ENCODE results near the gene RAB3IP.

DNA sequence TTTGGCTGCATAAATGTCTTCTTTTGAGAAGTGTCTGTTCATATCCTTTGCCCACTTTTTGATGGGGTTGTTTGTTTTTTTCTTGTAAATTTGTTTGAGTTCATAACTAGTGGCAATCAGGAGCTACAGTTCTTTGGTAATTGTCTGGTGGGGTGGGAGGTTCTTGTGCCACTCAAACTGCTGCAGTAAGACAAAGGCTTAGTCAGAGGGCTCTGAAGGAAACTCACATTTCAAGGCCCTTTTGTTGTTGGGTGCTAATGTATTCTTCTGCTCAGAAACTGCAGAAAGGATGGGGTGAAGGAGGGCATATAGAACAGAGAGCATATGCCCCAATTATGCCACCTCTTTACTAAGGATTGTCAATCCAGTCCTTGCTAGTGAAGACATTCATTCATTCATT is 108.3 kb downstream of the RAB3IP start:
- TF ChIP-seq, protein P1, sequence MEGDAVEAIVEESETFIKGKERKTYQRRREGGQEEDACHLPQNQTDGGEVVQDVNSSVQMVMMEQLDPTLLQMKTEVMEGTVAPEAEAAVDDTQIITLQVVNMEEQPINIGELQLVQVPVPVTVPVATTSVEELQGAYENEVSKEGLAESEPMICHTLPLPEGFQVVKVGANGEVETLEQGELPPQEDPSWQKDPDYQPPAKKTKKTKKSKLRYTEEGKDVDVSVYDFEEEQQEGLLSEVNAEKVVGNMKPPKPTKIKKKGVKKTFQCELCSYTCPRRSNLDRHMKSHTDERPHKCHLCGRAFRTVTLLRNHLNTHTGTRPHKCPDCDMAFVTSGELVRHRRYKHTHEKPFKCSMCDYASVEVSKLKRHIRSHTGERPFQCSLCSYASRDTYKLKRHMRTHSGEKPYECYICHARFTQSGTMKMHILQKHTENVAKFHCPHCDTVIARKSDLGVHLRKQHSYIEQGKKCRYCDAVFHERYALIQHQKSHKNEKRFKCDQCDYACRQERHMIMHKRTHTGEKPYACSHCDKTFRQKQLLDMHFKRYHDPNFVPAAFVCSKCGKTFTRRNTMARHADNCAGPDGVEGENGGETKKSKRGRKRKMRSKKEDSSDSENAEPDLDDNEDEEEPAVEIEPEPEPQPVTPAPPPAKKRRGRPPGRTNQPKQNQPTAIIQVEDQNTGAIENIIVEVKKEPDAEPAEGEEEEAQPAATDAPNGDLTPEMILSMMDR (IDR thresholded peaks at IDR 0.05; ENCODE audit: low read depth, low read length): no peak
- TF ChIP-seq EZH2phosphoT487 (IDR thresholded peaks at IDR 0.05; ENCODE audit: low read depth): no peak

All from OCI-LY3 (cell line).